SJCRH30 (cell line): Measurements from ENCODE around the gene TPM1. TPM values are rescaled to one million over a fixed set of nuclear protein-coding genes. Genes with fewer than 3 reads are reported as not detected.
A peak's percentile ranks its signal among the peaks of the same experiment; 100 is the strongest.

Source experiments
- DNase-seq, 2 experiments: peaks; one replicate each; pipeline ENCODE4 v3.0.0-alpha.2; 2015 to 2020
- H3K27ac ChIP-seq: fragments of 250-450 bp; sonication (Bioruptor Pico); 2 replicates; pipeline ENCODE4 v1.5.1; 2020; ENCODE audit warnings: mild to moderate bottlenecking, moderate library complexity
- H3K27me3 ChIP-seq: fragments of 250-450 bp; sonication (Bioruptor Pico); 2 replicates; pipeline ENCODE4 v1.5.1; 2020; ENCODE audit warnings: mild to moderate bottlenecking, moderate library complexity
- H3K36me3 ChIP-seq: fragments of 250-450 bp; sonication (Bioruptor Pico); 2 replicates; pipeline ENCODE4 v1.5.1; 2020; ENCODE audit warnings: mild to moderate bottlenecking, moderate library complexity
- H3K4me1 ChIP-seq: fragments of 250-450 bp; sonication (Bioruptor Pico); 2 replicates; pipeline ENCODE4 v1.5.1; 2020; ENCODE audit warnings: mild to moderate bottlenecking, moderate library complexity
- H3K4me3 ChIP-seq: fragments of 250-450 bp; sonication (Bioruptor Pico); 2 replicates; pipeline ENCODE4 v1.5.1; 2020; ENCODE audit warnings: mild to moderate bottlenecking, moderate library complexity
- H3K9me3 ChIP-seq: fragments of 250-450 bp; sonication (Bioruptor Pico); replicated peaks from 2 replicates; pipeline ENCODE4 v1.5.1; 2020; ENCODE audit warnings: mild to moderate bottlenecking, moderate library complexity
- total RNA-seq: library from RNA; depleted of rRNA; stranded (reverse); fragments of >200 nt; shearing (Covaris generic); gene quantifications from 2 replicates; pipeline ENCODE4 v1.2.3, GENCODE V29; 2014

The TPM1 gene
- total RNA-seq, 1 experiment from 2014 or later = 58.2 TPM

GRCh38 chr15:63042877-63043334 lies 359 bp downstream of the TPM1 start:
- peak overlapping the region; percentile 67 for H3K4me3 ChIP-seq
- peak overlapping the region; percentile 16; the same call in 1 of the 2 replicates for H3K27ac ChIP-seq
- H3K9me3 ChIP-seq = no peaks in the 10 kb centered on the region; the same call in 1 of the 2 replicates
- DNase-seq = peak; percentile 40 to 49
- H3K4me1 ChIP-seq = peaks cover 10% of the 10 kb centered on the region; the same call in 1 of the 2 replicates
- H3K36me3 ChIP-seq = 0 out of 2 replicates have a peak, but pooled peaks cover 2% of the 10 kb centered on the region
- no peaks in the 10 kb centered on the region for H3K27me3 ChIP-seq

GRCh38 chr15:63043335-63044076 lies 959 bp downstream of the TPM1 start:
- H3K27me3 ChIP-seq = no peaks in the 10 kb centered on the region
- H3K27ac ChIP-seq = peak overlapping the region; percentile 16; the same call in 1 of the 2 replicates
- H3K9me3 ChIP-seq = no peaks in the 10 kb centered on the region; the same call in 1 of the 2 replicates
- peak overlapping the region; percentile 67 for H3K4me3 ChIP-seq
- DNase-seq = peak; percentile 25 to 42
- H3K36me3 ChIP-seq = 0 out of 2 replicates have a peak, but pooled peaks cover 2% of the 10 kb centered on the region
- H3K4me1 ChIP-seq = peaks cover 10% of the 10 kb centered on the region; the same call in 1 of the 2 replicates

- peak overlapping the region; percentile 67 for H3K4me3 ChIP-seq
- no peaks in the 10 kb centered on the region for H3K27me3 ChIP-seq
- H3K9me3 ChIP-seq = no peaks in the 10 kb centered on the region; the same call in 1 of the 2 replicates
- 0 out of 2 replicates have a peak, but pooled peaks cover 2% of the 10 kb centered on the region for H3K36me3 ChIP-seq
- no peak overlapping the region for H3K27ac ChIP-seq
- no peak for DNase-seq
- peaks cover 10% of the 10 kb centered on the region; the same call in 1 of the 2 replicates for H3K4me1 ChIP-seq
Measured at GRCh38 chr15:63044077-63044644, 1.6 kb downstream of the TPM1 start.

- 0 out of 2 replicates have a peak, but pooled peaks cover 2% of the 10 kb centered on the region for H3K36me3 ChIP-seq
- H3K27me3 ChIP-seq = no peaks in the 10 kb centered on the region
- H3K9me3 ChIP-seq = no peaks in the 10 kb centered on the region
- peak overlapping the region; percentile 17; the same call in 1 of the 2 replicates for H3K27ac ChIP-seq
- peak overlapping the region; percentile 67 for H3K4me3 ChIP-seq
- DNase-seq = no peak
- peaks cover 10% of the 10 kb centered on the region for H3K4me1 ChIP-seq
Measured at GRCh38 chr15:63044645-63045464, 2.3 kb downstream of the TPM1 start.

- Histone ChIP-seq H3K4me1 (peaks cover 10% of the 10 kb centered on the region), H3K36me3 (0 out of 2 replicates have a peak, but pooled peaks cover 2% of the 10 kb centered on the region), H3K27me3 (no peaks in the 10 kb centered on the region), H3K27ac (peak overlapping the region; percentile 17; the same call in 1 of the 2 replicates), H3K4me3 (peak overlapping the region; percentile 67; the same call in 1 of the 2 replicates), H3K9me3 (no peaks in the 10 kb centered on the region)
- no peak for DNase-seq
Measured at GRCh38 chr15:63045465-63045840, 2.9 kb downstream of the TPM1 start.

GRCh38 chr15:63045879-63046278 lies 3.3 kb downstream of the TPM1 start:
- peaks cover 10% of the 10 kb centered on the region for H3K4me1 ChIP-seq
- no peaks in the 10 kb centered on the region for H3K9me3 ChIP-seq
- no peak for DNase-seq
- H3K4me3 ChIP-seq = no peak overlapping the region
- no peaks in the 10 kb centered on the region for H3K27me3 ChIP-seq
- 0 out of 2 replicates have a peak, but pooled peaks cover 2% of the 10 kb centered on the region for H3K36me3 ChIP-seq
- no peak overlapping the region for H3K27ac ChIP-seq

- no peak for DNase-seq
- peaks cover 10% of the 10 kb centered on the region for H3K4me1 ChIP-seq
Measured at GRCh38 chr15:63046917-63047760, 4.6 kb downstream of the TPM1 start.

GRCh38 chr15:63047792-63048114 lies 5.2 kb downstream of the TPM1 start:
- 0 out of 2 replicates have a peak, but pooled peaks cover 2% of the 10 kb centered on the region for H3K36me3 ChIP-seq
- no peak overlapping the region; the same call in 1 of the 2 replicates for H3K27ac ChIP-seq
- no peaks in the 10 kb centered on the region for H3K27me3 ChIP-seq
- H3K9me3 ChIP-seq = no peaks in the 10 kb centered on the region
- no peak for DNase-seq
- H3K4me3 ChIP-seq = peak overlapping the region; percentile 61
- H3K4me1 ChIP-seq = peaks cover 10% of the 10 kb centered on the region

More at GRCh38 chr15:63046917-63047760, 4.6 kb downstream of the TPM1 start:
- Histone ChIP-seq H3K27me3 (no peaks in the 10 kb centered on the region), H3K27ac (no peak overlapping the region), H3K9me3 (no peaks in the 10 kb centered on the region), H3K36me3 (0 out of 2 replicates have a peak, but pooled peaks cover 2% of the 10 kb centered on the region), H3K4me3 (peak overlapping the region; percentile 61)

- Histone ChIP-seq H3K27ac (peak overlapping the region; percentile 5; the same call in 1 of the 2 replicates), H3K36me3 (0 out of 2 replicates have a peak, but pooled peaks cover 2% of the 10 kb centered on the region), H3K4me3 (peak overlapping the region; percentile 61), H3K9me3 (no peaks in the 10 kb centered on the region), H3K4me1 (peaks cover 15% of the 10 kb centered on the region), H3K27me3 (no peaks in the 10 kb centered on the region)
- peak; percentile 96 to 97 for DNase-seq
Measured at GRCh38 chr15:63048115-63048775, 5.7 kb downstream of the TPM1 start.

- peak; percentile 62 to 68 for DNase-seq
- Histone ChIP-seq H3K4me1 (peaks cover 16% of the 10 kb centered on the region), H3K36me3 (0 out of 2 replicates have a peak, but pooled peaks cover 2% of the 10 kb centered on the region), H3K9me3 (no peaks in the 10 kb centered on the region), H3K27me3 (no peaks in the 10 kb centered on the region), H3K27ac (peak overlapping the region; percentile 5; the same call in 1 of the 2 replicates), H3K4me3 (peak overlapping the region; percentile 61)
Measured at GRCh38 chr15:63048776-63049665, 6.5 kb downstream of the TPM1 start.

GRCh38 chr15:63049783-63050371 lies 7.3 kb downstream of the TPM1 start:
- Histone ChIP-seq H3K27ac (no peak overlapping the region), H3K27me3 (no peaks in the 10 kb centered on the region), H3K9me3 (no peaks in the 10 kb centered on the region), H3K36me3 (0 out of 2 replicates have a peak, but pooled peaks cover 2% of the 10 kb centered on the region), H3K4me3 (no peak overlapping the region; the same call in 1 of the 2 replicates), H3K4me1 (peaks cover 16% of the 10 kb centered on the region)
- DNase-seq = no peak

GRCh38 chr15:63050731-63051155 lies 8.2 kb downstream of the TPM1 start:
- no peak for DNase-seq
- no peak overlapping the region for H3K27ac ChIP-seq
- H3K4me3 ChIP-seq = no peak overlapping the region
- peaks cover 5% of the 10 kb centered on the region; the same call in 1 of the 2 replicates for H3K36me3 ChIP-seq
- no peaks in the 10 kb centered on the region for H3K27me3 ChIP-seq
- H3K9me3 ChIP-seq = no peaks in the 10 kb centered on the region
- H3K4me1 ChIP-seq = peaks cover 16% of the 10 kb centered on the region
